K562 (cell line): Measurements from ENCODE around the gene ZNF490. TPM values are rescaled to one million over a fixed set of nuclear protein-coding genes. Genes with fewer than 3 reads are reported as not detected.

Experiments
- CEBPZ ChIP-seq: fragments of 150-350 bp; IDR thresholded peaks from 2 replicates; pipeline ENCODE4 v1.6.1; 2014; ENCODE audit warnings: low read depth, mild to moderate bottlenecking, low read length, borderline replicate concordance
- GTF2B ChIP-seq: IDR thresholded peaks from 2 replicates; pipeline ENCODE4 v1.6.1; 2011; ENCODE audit not compliant: insufficient read length; ENCODE audit errors: extremely low read depth
- MAZ ChIP-seq, 2 experiments: fragments of 450-650 bp in 1 of 2; sonication (generic) in 1 of 2; formaldehyde crosslinking; IDR thresholded peaks in 1 of 2; conservative IDR thresholded peaks in 1 of 2; 2 replicates each; pipeline versions ENCODE4 v1.4.0 to v1.5.0; 2020; ENCODE audit warnings: mild to moderate bottlenecking in 1 of 2, missing genetic modification reagents in 1 of 2
- NEUROD1 ChIP-seq: fragments of 150-350 bp; IDR thresholded peaks from 2 replicates; pipeline ENCODE4 v1.6.1; 2014; ENCODE audit warnings: borderline replicate concordance, low read length, low read depth; ENCODE audit not compliant: partially characterized antibody
- RREB1 ChIP-seq: fragments of 250-450 bp; sonication (Bioruptor Pico); IDR thresholded peaks from 2 replicates; pipeline ENCODE4 v1.4.0; 2020
- SMC3 ChIP-seq: conservative IDR thresholded peaks from 2 replicates; pipeline ENCODE4 v1.6.1; 2011; ENCODE audit warnings: low read depth, low read length, improper control_type of control experiment; ENCODE audit not compliant: insufficient read depth
- TBP ChIP-seq: optimal IDR thresholded peaks from 2 replicates; pipeline ENCODE3; 2011; ENCODE audit warnings: low read depth, low read length, improper control_type of control experiment
- TEAD1 ChIP-seq, 2 experiments: fragments of 450-650 bp in 1 of 2; sonication (generic) in 1 of 2; formaldehyde crosslinking; IDR thresholded peaks; 2 replicates each; pipeline versions ENCODE4 v1.4.0 to v1.8.0; 2020 to 2022; ENCODE audit warnings: mild to moderate bottlenecking in 2 of 2, missing genetic modification reagents in 1 of 2
- ZBTB2 ChIP-seq: fragments of 450-650 bp; IDR thresholded peaks from 2 replicates; pipeline ENCODE4 v1.6.1; 2016; ENCODE audit warnings: antibody characterized with exemption
- ZNF143 ChIP-seq: sonication (generic); formaldehyde crosslinking; IDR thresholded peaks from 2 replicates; pipeline ENCODE4 v1.9.0; 2022; ENCODE audit warnings: mild to moderate bottlenecking, missing genetic modification reagents
- polyA plus RNA-seq, 8 experiments: library from polyadenylated mRNA; depleted of rRNA in 4 of 8; stranded (reverse) in 5 of 8; unstranded in 3 of 8; fragments of >200 nt; fragmentation: Nextera tagmentation in 2 of 8; fragmentation: Illumina TruSeq in 1 of 8; extraction: Ambion mirVana in 2 of 8; extraction: Trizol in 1 of 8; gene quantifications; 2 replicates each; pipeline versions ENCODE4 v1.2.1 to v1.2.3, GENCODE V29; 2011 to 2014; ENCODE audit warnings: inconsistent platforms in 1 of 8, missing spikeins in 1 of 8
- total RNA-seq, 7 experiments: library from RNA; depleted of rRNA in 6 of 7; stranded (reverse); fragments of >200 nt in 6 of 7; fragmentation: Illumina TruSeq in 2 of 7; extraction: Trizol in 2 of 7; gene quantifications; 2 replicates each; pipeline versions ENCODE4 v1.2.1 to v1.2.3, GENCODE V29; 2011 to 2021; ENCODE audit warnings: low replicate concordance in 1 of 7
- TF ChIP-seq, protein P1 (sequence below): sonication (generic); formaldehyde crosslinking; IDR thresholded peaks from 2 replicates; pipeline ENCODE4 v1.9.0; 2022; ENCODE audit warnings: mild to moderate bottlenecking, missing genetic modification reagents
- TF ChIP-seq, protein P2 (sequence below): sonication (generic); IDR thresholded peaks from 2 replicates; pipeline ENCODE4 v1.6.1; 2016

The ZNF490 gene
- total and polyA plus RNA-seq, 9 of the 15 experiments (the other 6 are each of a cell fraction or from before 2014, with no cell fraction given): 0.90 to 8.3 (median 4.4) TPM

DNA sequence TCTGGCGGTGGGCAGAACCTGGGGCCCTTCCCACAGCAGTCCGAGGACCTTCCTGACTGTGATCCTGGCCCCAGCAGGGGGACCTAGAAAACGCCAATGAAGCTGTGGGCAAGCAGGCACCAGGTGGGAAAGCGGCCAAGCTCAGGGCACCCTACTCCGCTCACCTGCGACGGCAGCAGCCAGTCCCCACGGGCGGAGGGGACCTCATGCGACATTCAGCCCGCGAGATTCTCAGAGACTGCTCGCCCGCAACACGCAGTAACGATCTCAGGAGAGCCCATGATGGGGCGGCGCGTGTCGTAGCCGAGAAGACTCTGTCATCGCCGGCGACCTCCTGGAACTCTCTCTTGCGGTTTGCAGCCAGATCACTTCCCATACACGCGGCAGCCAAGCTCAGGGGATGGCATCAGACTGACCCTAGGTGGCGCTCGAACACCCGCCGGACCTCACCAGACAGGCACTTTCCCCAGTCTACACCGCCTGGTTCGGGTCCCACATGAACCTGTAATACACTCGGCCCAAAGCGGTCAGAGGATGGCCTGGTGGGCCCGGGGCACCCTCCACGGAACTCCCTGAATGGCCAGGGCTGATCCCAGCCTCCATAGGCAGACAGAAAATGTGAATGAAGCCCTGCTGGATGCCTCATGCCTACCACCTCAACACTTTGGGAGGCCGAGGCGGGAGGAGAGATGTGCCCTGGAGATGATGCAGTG lies 29.4 kb upstream of the ZNF490 start (continued):
- TF ChIP-seq CEBPZ (no peak), TBP (peak; percentile 99), ZNF143 (CRISPR knock-in tag) (0 out of 2 replicates have a peak, but pooled peaks have one; percentile 41), GTF2B (no peak), ZBTB2 (peak; percentile 44; the same call in 1 of the 2 replicates), MAZ (CRISPR knock-in tag; conservative IDR thresholded peaks at IDR 0.05 in 1 of 2, IDR thresholded peaks at IDR 0.05 in 1 of 2) (peak in 1 of 2 experiments; percentile 52; a peak in 1 of 4 replicates), NEUROD1 (peak; percentile 22), TEAD1 (CRISPR knock-in tag; IDR thresholded peaks at IDR 0.05) (peak in 1 of 2 experiments; percentile 80; a peak in 1 of 4 replicates), SMC3 (peak; percentile 58; the same call in 1 of the 2 replicates), RREB1 (no peak)
- TF ChIP-seq, protein P1, sequence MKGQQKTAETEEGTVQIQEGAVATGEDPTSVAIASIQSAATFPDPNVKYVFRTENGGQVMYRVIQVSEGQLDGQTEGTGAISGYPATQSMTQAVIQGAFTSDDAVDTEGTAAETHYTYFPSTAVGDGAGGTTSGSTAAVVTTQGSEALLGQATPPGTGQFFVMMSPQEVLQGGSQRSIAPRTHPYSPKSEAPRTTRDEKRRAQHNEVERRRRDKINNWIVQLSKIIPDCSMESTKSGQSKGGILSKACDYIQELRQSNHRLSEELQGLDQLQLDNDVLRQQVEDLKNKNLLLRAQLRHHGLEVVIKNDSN (CRISPR knock-in tag): 0 out of 2 replicates have a peak, but pooled peaks have one; percentile 28
- TF ChIP-seq, protein P2, sequence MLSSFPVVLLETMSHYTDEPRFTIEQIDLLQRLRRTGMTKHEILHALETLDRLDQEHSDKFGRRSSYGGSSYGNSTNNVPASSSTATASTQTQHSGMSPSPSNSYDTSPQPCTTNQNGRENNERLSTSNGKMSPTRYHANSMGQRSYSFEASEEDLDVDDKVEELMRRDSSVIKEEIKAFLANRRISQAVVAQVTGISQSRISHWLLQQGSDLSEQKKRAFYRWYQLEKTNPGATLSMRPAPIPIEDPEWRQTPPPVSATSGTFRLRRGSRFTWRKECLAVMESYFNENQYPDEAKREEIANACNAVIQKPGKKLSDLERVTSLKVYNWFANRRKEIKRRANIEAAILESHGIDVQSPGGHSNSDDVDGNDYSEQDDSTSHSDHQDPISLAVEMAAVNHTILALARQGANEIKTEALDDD: no peak
